ENCODE measurements around the gene CLASP1.

The CLASP1 gene

DNA sequence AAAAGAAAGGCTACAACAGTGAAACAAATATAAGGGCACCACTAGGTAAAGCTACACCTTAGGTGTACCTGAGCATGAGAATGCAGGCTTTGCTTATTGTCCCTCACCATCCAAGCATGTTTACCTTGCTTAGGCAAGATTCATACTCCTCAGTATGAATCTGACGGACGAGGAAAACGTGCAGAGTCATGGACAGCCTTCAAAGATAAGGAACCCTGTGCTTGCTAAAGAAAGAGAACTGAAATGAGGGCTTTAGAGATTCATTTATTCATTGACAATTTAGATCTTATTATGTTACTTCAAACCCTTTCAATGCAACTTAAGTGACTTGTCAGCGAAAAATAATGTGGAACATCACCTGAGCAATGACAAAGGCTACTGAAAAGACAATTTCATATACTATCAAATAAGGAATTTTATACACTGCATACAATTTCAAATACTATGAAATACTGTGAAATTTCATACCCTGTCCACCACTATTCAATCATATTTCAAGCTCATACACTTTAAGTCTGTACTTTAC lies 21.7 kb downstream of the CLASP1 start:
- CTCF ChIA-PET = interaction anchor here (2.1 kb wide), 1 partner anchor 13 kb away, joined by 6 read pairs; no protein-coding TSS in a partner anchor
- peak in 2 of 3 donors; percentile 31 to 51 for DNase-seq
- Histone ChIP-seq H3K27me3 (replicated peaks in 2 of 5; ENCODE audit: control insufficient read depth in 4 of 5, insufficient read depth in 5 of 5, low read length in 4 of 5) (no peaks in the 10 kb centered on the region), H3K4me3 (ENCODE audit: control insufficient read depth in 1 of 7, extremely low read depth in 1 of 7, insufficient read depth in 4 of 7, low read depth in 2 of 7, low read length in 6 of 7) (no peak overlapping the region), H3K27ac (ENCODE audit: insufficient read depth in 1 of 2, low read depth in 1 of 2, low read length in 2 of 2, poor library complexity in 1 of 2, severe bottlenecking in 2 of 2) (no peak overlapping the region), H3K36me3 (ENCODE audit: control insufficient read depth in 4 of 4, insufficient read depth in 4 of 4, low read length in 3 of 4) (peaks cover 0 to 8% (median 4%) of the 10 kb centered on the region in 4 experiments), H3K9me3 (ENCODE audit: control extremely low read depth in 1 of 5, control insufficient read depth in 4 of 5, insufficient read depth in 2 of 5, low read depth in 1 of 5, low read length in 4 of 5) (no peaks in the 10 kb centered on the region), H3K4me1 (ENCODE audit: control extremely low read depth in 1 of 4, control insufficient read depth in 4 of 4, insufficient read depth in 4 of 4, low read length in 3 of 4) (peaks cover 0 to 1% (median 0%) of the 10 kb centered on the region in 4 experiments)
- POLR2A ChIA-PET = no interaction called here
- no CpG with 5 or more reads among the region's 4 CpGs for WGBS (ENCODE audit: insufficient coverage)

DNA sequence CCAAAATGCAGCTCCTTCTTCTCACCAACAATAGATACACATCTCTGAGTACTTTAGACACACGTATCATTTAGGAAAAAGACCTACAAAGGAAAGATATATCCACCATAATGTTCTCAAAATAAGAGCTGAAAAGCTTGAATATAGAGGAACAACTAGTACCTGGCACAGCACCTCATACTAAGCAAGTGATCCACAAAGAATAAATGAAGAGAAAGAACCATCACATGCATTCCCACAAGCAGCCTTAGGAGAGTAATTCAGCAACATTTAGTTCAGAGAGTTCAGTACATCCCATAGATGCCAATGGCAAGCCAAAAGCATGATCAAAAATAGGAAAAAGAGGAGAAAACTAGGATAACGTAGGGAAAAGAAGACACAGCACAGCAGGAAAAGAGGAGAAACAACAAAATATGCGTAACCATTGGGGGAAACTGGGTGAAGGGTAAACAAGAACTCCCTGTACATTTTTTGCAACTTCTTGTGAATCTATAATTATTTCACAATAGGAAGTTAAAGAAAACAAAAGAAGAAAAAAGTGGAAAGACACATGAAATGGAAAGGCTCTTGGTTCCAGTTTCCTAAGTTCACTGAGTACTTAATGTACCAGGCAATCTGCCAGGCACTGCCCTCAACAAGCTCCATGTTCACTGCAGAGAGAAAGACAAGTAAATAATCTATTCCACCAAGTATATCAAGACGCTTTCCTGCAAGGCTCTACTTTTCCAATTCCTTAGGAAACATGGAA lies 22.3 kb downstream of the CLASP1 start:
- Histone ChIP-seq H3K27ac (ENCODE audit: insufficient read depth in 1 of 2, low read depth in 1 of 2, low read length in 2 of 2, poor library complexity in 1 of 2, severe bottlenecking in 2 of 2) (no peak overlapping the region), H3K9me3 (ENCODE audit: control extremely low read depth in 1 of 5, control insufficient read depth in 4 of 5, insufficient read depth in 2 of 5, low read depth in 1 of 5, low read length in 4 of 5) (no peaks in the 10 kb centered on the region), H3K36me3 (ENCODE audit: control insufficient read depth in 4 of 4, insufficient read depth in 4 of 4, low read length in 3 of 4) (peaks cover 0 to 8% (median 4%) of the 10 kb centered on the region in 4 experiments), H3K4me1 (ENCODE audit: control extremely low read depth in 1 of 4, control insufficient read depth in 4 of 4, insufficient read depth in 4 of 4, low read length in 3 of 4) (no peaks in the 10 kb centered on the region), H3K4me3 (ENCODE audit: control insufficient read depth in 1 of 7, extremely low read depth in 1 of 7, insufficient read depth in 4 of 7, low read depth in 2 of 7, low read length in 6 of 7) (no peak overlapping the region), H3K27me3 (replicated peaks in 2 of 5; ENCODE audit: control insufficient read depth in 4 of 5, insufficient read depth in 5 of 5, low read length in 4 of 5) (no peaks in the 10 kb centered on the region)
- ChIA-PET CTCF (interaction anchor here (1.1 to 2.1 kb wide), 2 partner anchors 13 to 22 kb away, joined by 4 to 6 read pairs; no protein-coding TSS in a partner anchor), POLR2A (no interaction called here)
- WGBS (ENCODE audit: insufficient coverage) = 93% methylated on average over 2 of the region's 4 CpGs
- no peak for DNase-seq

DNA sequence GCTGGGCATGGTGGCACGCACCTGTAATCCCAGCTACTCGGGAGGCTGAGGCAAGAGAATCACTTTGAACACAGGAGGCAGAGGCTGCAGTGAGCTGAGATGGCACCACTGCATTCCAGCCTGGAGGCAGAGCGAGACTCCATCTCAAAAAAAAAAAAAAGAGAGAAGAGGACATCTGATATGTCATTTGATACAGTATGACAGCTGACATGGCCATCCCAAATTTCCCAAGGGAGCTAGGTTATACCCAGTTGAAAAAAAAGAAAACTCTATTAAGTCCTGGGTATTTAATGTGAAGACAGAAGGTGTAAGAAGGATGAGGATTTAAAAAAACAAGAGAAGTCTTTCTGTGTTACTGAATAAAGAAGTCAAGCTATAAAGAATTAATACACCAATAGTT lies 23.3 kb downstream of the CLASP1 start:
- ChIA-PET POLR2A (interaction anchor here (0.6 kb wide), 1 partner anchor 92 kb away, joined by 5 read pairs; no protein-coding TSS in a partner anchor), CTCF (interaction anchor here (1.1 kb wide), 1 partner anchor 23 kb away, joined by 4 read pairs; no protein-coding TSS in a partner anchor)
- no peaks in the 10 kb centered on the region for H3K27me3 ChIP-seq (replicated peaks in 2 of 5; ENCODE audit: control insufficient read depth in 4 of 5, insufficient read depth in 5 of 5, low read length in 4 of 5)
- 100% methylated on average over 2 of the region's 3 CpGs for WGBS (ENCODE audit: insufficient coverage)
- H3K4me3 ChIP-seq (ENCODE audit: control insufficient read depth in 1 of 7, extremely low read depth in 1 of 7, insufficient read depth in 4 of 7, low read depth in 2 of 7, low read length in 6 of 7) = no peak overlapping the region
- H3K27ac ChIP-seq (ENCODE audit: insufficient read depth in 1 of 2, low read depth in 1 of 2, low read length in 2 of 2, poor library complexity in 1 of 2, severe bottlenecking in 2 of 2) = no peak overlapping the region
- no peaks in the 10 kb centered on the region for H3K9me3 ChIP-seq (ENCODE audit: control extremely low read depth in 1 of 5, control insufficient read depth in 4 of 5, insufficient read depth in 2 of 5, low read depth in 1 of 5, low read length in 4 of 5)
- DNase-seq = no peak
- H3K4me1 ChIP-seq (ENCODE audit: control extremely low read depth in 1 of 4, control insufficient read depth in 4 of 4, insufficient read depth in 4 of 4, low read length in 3 of 4) = no peaks in the 10 kb centered on the region
- H3K36me3 ChIP-seq (ENCODE audit: control insufficient read depth in 4 of 4, insufficient read depth in 4 of 4, low read length in 3 of 4) = peaks cover 0 to 8% (median 4%) of the 10 kb centered on the region in 4 experiments

DNA sequence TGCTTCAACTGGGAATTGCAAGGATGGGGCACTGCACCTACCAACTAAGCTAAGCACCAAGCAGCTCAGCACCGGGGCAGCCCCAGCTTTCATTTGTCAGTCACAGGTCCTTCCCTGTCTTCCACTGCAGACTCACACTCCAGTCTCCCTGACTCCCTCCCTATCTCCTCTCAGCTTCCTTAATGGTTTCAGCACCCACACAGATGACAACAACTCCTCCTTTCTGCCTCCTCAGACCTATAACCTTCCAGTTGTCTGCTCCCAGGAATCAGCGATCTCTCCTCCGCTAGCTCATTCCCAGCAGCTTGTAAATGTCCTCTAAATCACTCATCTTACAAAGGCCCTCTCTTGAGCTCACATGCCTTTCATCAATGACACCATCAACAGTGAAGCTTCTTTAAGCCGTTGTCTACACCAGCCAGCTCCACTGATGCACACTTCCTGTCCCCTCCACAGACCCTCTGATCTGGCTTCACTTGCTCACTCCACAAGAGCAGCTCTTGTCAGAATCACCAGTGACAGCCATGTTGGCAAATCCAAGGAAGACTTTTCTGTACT lies 32.1 kb downstream of the CLASP1 start:
- Histone ChIP-seq H3K9me3 (ENCODE audit: control extremely low read depth in 1 of 5, control insufficient read depth in 4 of 5, insufficient read depth in 2 of 5, low read depth in 1 of 5, low read length in 4 of 5) (peaks cover 0 to 5% (median under 1%) of the 10 kb centered on the region in 5 experiments), H3K36me3 (ENCODE audit: control insufficient read depth in 4 of 4, insufficient read depth in 4 of 4, low read length in 3 of 4) (peaks cover 0 to 6% (median 4%) of the 10 kb centered on the region in 4 experiments), H3K27ac (ENCODE audit: insufficient read depth in 1 of 2, low read depth in 1 of 2, low read length in 2 of 2, poor library complexity in 1 of 2, severe bottlenecking in 2 of 2) (peak overlapping the region in 1 of 2 experiments; percentile 36), H3K4me1 (ENCODE audit: control extremely low read depth in 1 of 4, control insufficient read depth in 4 of 4, insufficient read depth in 4 of 4, low read length in 3 of 4) (peaks cover 4 to 16% (median 8%) of the 10 kb centered on the region in 4 experiments), H3K4me3 (ENCODE audit: control insufficient read depth in 1 of 7, extremely low read depth in 1 of 7, insufficient read depth in 4 of 7, low read depth in 2 of 7, low read length in 6 of 7) (no peak overlapping the region), H3K27me3 (replicated peaks in 2 of 5; ENCODE audit: control insufficient read depth in 4 of 5, insufficient read depth in 5 of 5, low read length in 4 of 5) (no peaks in the 10 kb centered on the region)
- 71% methylated on average over 4 of the region's 4 CpGs for WGBS (ENCODE audit: insufficient coverage)
- POLR2A ChIA-PET = no interaction called here
- no peak for DNase-seq
- CTCF ChIA-PET = interaction anchor here (0.6 to 1.2 kb wide), 3 partner anchors 42 to 122 kb away, joined by 3 read pairs; no protein-coding TSS in a partner anchor

DNA sequence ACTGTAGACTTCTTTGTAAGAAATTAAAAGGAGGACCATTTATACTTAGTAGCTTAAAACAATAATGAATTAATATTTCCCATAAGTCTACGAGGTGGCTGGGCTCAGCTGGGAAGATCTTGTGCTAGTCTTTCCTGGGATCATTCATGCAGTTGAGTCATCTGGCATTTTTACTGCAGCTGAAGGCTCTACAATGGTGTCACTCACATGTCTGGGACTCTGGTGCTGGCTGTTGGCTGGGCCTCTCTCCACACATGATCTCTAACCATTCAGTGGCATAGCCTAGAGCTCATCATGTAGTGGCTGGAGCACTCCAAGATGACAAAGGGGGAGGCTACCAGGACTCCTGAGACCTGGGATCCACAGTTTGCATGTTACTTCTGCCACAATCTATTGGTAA lies 35.5 kb downstream of the CLASP1 start:
- DNase-seq = no peak
- ChIA-PET POLR2A (no interaction called here), CTCF (interaction anchor here (0.6 to 2.8 kb wide), 4 partner anchors 10 to 107 kb away, joined by 3 to 10 read pairs (median 4); no protein-coding TSS in a partner anchor)
- H3K36me3 ChIP-seq (ENCODE audit: control insufficient read depth in 4 of 4, insufficient read depth in 4 of 4, low read length in 3 of 4) = peaks cover 0 to 5% (median 3%) of the 10 kb centered on the region in 4 experiments
- 89% methylated on average over 1 of the region's 1 CpG for WGBS (ENCODE audit: insufficient coverage)
- no peak overlapping the region for H3K4me3 ChIP-seq (ENCODE audit: control insufficient read depth in 1 of 7, extremely low read depth in 1 of 7, insufficient read depth in 4 of 7, low read depth in 2 of 7, low read length in 6 of 7)
- no peaks in the 10 kb centered on the region for H3K27me3 ChIP-seq (replicated peaks in 2 of 5; ENCODE audit: control insufficient read depth in 4 of 5, insufficient read depth in 5 of 5, low read length in 4 of 5)
- peaks cover 4 to 16% (median 8%) of the 10 kb centered on the region in 4 experiments for H3K4me1 ChIP-seq (ENCODE audit: control extremely low read depth in 1 of 4, control insufficient read depth in 4 of 4, insufficient read depth in 4 of 4, low read length in 3 of 4)
- peaks cover 0 to 17% (median 10%) of the 10 kb centered on the region in 5 experiments for H3K9me3 ChIP-seq (ENCODE audit: control extremely low read depth in 1 of 5, control insufficient read depth in 4 of 5, insufficient read depth in 2 of 5, low read depth in 1 of 5, low read length in 4 of 5)
- H3K27ac ChIP-seq (ENCODE audit: insufficient read depth in 1 of 2, low read depth in 1 of 2, low read length in 2 of 2, poor library complexity in 1 of 2, severe bottlenecking in 2 of 2) = no peak overlapping the region

DNA sequence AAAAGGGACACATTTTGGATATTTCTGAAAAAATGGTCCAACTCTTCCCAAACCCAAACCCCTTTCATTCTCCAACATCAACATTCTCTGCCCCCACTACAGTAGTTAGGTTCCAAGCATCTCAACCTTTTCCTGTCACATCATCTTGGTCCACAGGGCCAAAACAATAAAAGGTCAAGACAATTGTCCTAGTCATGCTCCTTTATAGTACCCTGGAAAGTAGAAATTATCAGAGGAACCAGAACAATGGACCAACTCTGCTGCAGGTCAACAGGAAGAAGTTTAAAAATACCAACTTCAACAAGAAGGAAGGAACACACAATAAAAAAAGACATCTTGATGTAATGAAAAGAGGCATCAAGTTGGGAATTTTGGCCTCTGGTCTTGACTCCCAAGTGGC lies 36.1 kb downstream of the CLASP1 start:
- Histone ChIP-seq H3K27ac (ENCODE audit: insufficient read depth in 1 of 2, low read depth in 1 of 2, low read length in 2 of 2, poor library complexity in 1 of 2, severe bottlenecking in 2 of 2) (no peak overlapping the region), H3K27me3 (replicated peaks in 2 of 5; ENCODE audit: control insufficient read depth in 4 of 5, insufficient read depth in 5 of 5, low read length in 4 of 5) (no peaks in the 10 kb centered on the region), H3K4me3 (ENCODE audit: control insufficient read depth in 1 of 7, extremely low read depth in 1 of 7, insufficient read depth in 4 of 7, low read depth in 2 of 7, low read length in 6 of 7) (no peak overlapping the region), H3K4me1 (ENCODE audit: control extremely low read depth in 1 of 4, control insufficient read depth in 4 of 4, insufficient read depth in 4 of 4, low read length in 3 of 4) (peaks cover 4 to 16% (median 8%) of the 10 kb centered on the region in 4 experiments), H3K36me3 (ENCODE audit: control insufficient read depth in 4 of 4, insufficient read depth in 4 of 4, low read length in 3 of 4) (peaks cover 0 to 5% (median 3%) of the 10 kb centered on the region in 4 experiments), H3K9me3 (ENCODE audit: control extremely low read depth in 1 of 5, control insufficient read depth in 4 of 5, insufficient read depth in 2 of 5, low read depth in 1 of 5, low read length in 4 of 5) (peaks cover 0 to 18% (median 10%) of the 10 kb centered on the region in 5 experiments)
- POLR2A ChIA-PET = no interaction called here
- no peak for DNase-seq
- CTCF ChIA-PET = interaction anchor here (1.1 kb wide), 1 partner anchor 9 kb away, joined by 4 read pairs; no protein-coding TSS in a partner anchor
